Activated CD8-positive, alpha-beta memory T cell treated with anti-CD3 and anti-CD28 coated beads for 24 hours (primary cell): ENCODE measurements around the gene MB.

Experiments used
- DNase-seq: peaks from one replicate; pipeline ENCODE4 v3.0.0-alpha.2; 2020

MB gene

GRCh38 chr22:35614404-35614803, 2.7 kb downstream of the MB start:
- no peak for DNase-seq

DNA sequence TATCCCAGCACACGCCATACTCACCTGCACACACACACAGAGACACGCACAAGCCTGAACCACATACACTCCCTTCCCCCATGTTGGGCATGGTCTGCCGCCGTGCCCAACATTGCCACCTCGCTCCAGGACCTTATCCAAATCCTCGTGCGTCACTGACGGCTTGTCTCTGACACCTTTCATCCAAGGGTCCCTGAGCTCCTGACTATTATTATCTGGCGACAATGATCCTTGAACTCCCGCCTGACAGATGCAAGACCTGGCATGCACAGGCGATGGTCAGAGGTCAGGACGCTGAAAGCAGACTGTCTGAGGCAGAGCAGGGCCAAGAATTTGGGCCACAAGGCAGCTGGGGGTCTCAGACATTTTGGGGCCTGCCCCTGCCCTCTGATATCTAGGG, 4.2 kb downstream of the MB start:
- no peak for DNase-seq

GRCh38 chr22:35611891-35612576, 5.1 kb downstream of the MB start:
- no peak for DNase-seq

DNA sequence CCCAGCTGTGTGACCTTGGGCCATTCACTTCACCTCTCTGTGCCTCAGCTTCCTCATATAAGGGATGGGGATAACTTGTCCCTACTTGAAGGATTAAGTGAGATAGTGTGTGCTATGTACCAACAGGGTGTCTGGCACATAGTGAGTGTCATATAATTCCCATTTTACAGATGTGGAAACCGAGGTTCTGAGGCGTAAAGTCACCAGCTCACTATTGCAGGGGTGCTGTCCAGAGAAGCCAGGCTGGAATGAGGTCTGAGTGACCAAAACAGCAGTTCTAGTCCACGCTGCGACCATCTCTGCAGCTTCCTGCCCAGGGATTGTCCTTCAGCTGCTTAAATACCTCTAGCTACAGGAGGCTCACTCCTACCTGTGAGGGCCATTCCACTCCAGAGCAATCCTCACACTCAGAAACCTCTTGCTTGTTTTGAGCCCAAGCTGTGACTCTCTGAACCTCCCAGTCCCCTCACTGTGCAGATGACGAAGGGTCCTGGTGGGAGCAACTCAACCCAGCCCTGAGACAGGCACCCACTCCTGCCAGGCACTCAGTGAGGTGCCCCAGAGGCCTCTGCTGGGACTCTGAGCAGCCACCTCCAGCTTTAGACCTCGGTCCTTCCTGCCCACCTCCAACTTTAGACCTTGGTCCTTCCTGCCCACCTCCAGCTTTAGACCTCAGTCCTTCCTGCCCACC, 5.8 kb downstream of the MB start:
- no peak for DNase-seq

GRCh38 chr22:35610741-35611140, 6.4 kb downstream of the MB start:
- DNase-seq: no peak

DNA sequence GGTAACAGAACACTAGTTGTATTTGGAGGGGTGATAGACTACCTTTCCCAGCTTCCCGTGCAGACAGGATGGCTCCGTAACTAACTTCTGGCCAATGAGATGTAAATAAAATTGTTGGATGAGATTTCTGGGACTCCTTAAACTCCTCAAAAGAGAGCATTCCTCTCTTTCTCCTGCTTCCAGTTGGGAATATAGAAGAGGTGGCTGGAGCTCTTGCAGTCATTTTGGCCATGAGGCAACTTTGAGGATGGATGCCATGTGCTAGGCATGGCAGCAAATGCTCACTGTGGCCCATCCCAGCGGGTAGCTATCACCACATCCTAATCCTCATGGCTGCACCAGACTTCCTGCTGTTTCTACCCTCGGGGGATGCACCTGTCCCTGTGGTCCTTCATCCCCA, 7.4 kb downstream of the MB start:
- no peak for DNase-seq

- no peak for DNase-seq
Observed at GRCh38 chr22:35609261-35609660, 7.9 kb downstream of the MB start.

GRCh38 chr22:35608088-35608487, 9.0 kb downstream of the MB start:
- DNase-seq: no peak

GRCh38 chr22:35606916-35607315, 10.2 kb downstream of the MB start:
- no peak for DNase-seq

- DNase-seq: no peak
Observed at GRCh38 chr22:35605851-35606481, 11.2 kb downstream of the MB start.

GRCh38 chr22:35605369-35605680, 11.8 kb downstream of the MB start:
- no peak for DNase-seq

- DNase-seq: no peak
Observed at GRCh38 chr22:35604621-35605368, 12.3 kb downstream of the MB start.

DNA sequence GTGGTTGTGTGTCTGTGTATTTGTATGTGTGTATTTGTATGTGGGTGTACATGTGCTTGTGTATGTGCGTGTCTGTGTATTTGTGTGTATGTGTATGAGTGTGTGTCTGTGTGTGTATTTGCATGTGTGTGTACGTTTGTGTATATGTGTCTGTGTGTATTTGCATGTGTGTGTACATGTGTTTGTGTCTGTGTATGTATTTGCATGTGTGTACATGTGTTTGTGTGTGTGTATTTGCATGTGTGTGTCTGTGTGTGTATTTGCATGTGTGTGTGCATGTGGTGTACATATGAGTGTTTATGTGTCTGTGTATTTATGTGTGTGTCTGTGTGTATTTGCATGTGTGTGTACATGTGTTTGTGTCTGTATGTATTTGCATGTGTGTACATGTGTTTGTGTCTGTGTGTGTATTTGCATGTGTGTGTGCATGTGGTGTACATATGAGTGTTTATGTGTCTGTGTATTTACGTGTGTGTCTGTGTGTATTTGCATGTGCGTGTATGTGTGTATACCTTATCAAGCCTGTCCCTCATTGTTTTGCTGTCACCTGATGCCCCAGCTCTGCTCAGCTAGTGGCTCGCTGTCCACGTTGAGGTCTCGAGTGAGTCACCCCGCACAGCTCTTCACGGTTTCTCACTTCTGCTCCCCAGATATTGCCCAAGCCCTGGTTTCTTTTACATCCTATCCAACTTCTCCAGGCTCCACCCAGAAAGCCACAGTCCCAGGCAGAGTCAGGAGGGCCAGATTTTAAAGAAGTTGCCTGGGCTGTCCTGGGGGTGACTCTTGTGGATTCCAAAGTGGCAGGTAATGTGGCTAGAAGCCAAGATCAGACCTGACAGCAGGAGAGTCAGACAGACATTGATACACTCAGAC, 15.2 kb downstream of the MB start:
- DNase-seq: no peak

DNA sequence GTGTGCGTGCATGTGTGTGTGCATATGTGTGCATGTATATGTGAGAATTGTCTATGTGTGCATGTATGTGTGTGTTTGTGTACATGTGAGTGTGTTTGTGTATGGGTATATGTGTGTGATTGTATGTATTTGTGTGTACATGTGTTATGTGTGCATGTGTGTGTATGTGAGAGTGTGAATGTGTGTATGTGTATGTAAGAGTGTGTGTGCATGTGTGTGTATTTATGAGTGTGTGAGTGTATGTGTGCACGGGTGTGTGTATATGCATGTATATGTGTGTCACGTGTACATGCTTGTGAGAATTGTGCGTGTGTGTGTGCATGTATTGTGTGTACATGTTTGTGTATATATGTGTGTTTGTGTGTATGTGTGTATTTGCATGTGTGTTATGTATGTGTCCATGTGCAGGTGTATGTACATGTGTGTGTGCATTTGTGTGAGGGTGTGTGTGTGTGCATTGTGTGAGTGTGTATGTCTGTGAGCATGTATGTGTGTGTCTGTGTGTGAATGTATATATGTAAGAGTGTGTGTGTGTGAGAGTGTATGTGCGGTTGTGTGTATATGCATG, 16.0 kb downstream of the MB start:
- DNase-seq: no peak

- no peak for DNase-seq
Observed at GRCh38 chr22:35600476-35600875, 16.7 kb downstream of the MB start.

- DNase-seq: no peak
Observed at GRCh38 chr22:35599364-35599763, 17.8 kb downstream of the MB start.

DNA sequence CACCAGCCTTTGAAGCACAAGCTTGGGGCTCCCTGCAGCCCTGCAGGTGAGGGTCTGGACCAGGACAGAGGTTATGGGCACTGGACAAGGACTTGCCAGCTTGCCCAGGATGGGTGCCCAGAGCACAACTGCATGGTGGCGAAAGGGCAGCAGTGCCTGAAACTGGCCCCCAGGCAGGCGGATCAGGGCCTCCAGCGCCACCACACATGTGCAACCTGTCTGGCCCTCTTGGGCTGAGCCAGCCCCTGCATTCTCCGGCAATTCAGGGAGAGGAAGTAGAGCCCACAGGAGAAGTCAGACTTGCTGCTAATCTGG, 18.8 kb downstream of the MB start:
- DNase-seq: no peak

GRCh38 chr22:35597692-35598395, 19.3 kb downstream of the MB start:
- no peak for DNase-seq

DNA sequence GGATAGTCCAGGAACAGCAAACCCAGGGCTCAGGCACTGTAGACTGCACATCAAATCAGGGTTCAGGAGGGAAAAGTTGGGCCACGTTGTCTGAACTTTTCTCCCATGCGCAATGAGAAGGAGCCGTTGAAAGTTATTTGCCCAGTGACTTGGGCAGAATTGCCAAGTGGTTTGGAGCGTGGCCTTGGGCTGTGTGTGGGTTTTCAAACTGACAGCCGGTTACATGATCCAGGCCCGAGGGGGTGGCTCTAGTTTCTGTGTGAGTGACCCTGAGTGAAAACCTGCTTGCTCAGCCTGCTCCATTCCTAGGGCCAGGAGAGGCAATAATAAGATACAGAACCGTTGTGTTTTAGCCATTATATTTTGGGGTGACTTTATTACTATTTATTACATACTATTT, 20.3 kb downstream of the MB start:
- no peak for DNase-seq

- no peak for DNase-seq
Observed at GRCh38 chr22:35594686-35595085, 22.4 kb downstream of the MB start.

- no peak for DNase-seq
Observed at GRCh38 chr22:35593891-35594470, 23.1 kb downstream of the MB start.
